ENCODE data around the gene AP1S1.
A peak's percentile ranks its signal among the peaks of the same experiment; 100 is the strongest.

Gene AP1S1

GRCh38 chr7:101159696-101160674 is 5.7 kb downstream of the AP1S1 start:
- DNase-seq, result no peak

- DNase-seq, result no peak
Measured at GRCh38 chr7:101160910-101161309, 6.6 kb downstream of the AP1S1 start.

GRCh38 chr7:101161692-101162471 is 7.6 kb downstream of the AP1S1 start:
- no peak for DNase-seq

GRCh38 chr7:101162551-101163278 is 8.4 kb downstream of the AP1S1 start:
- DNase-seq, result no peak

GRCh38 chr7:101163279-101164070 is 9.2 kb downstream of the AP1S1 start:
- no peak for DNase-seq

GRCh38 chr7:101164071-101164840 is 10.0 kb downstream of the AP1S1 start:
- DNase-seq, result no peak

GRCh38 chr7:101165075-101165957 is 11.0 kb downstream of the AP1S1 start, which contains the start of gene VGF:
Gene VGF (minus strand): TSS chr7:101165569. CDS start chr7:101164843, 726 bp downstream.
- peak; percentile 91 for DNase-seq

- no peak for DNase-seq
Measured at GRCh38 chr7:101165958-101166647, 11.8 kb downstream of the AP1S1 start.

GRCh38 chr7:101166648-101166908 is 12.3 kb downstream of the AP1S1 start:
- no peak for DNase-seq

- DNase-seq, result no peak
Measured at GRCh38 chr7:101166909-101167644, 12.8 kb downstream of the AP1S1 start.

- DNase-seq, result no peak
Measured at GRCh38 chr7:101167645-101168411, 13.6 kb downstream of the AP1S1 start.

- no peak for DNase-seq
Measured at GRCh38 chr7:101168412-101169049, 14.3 kb downstream of the AP1S1 start.

GRCh38 chr7:101169110-101169837 is 15.0 kb downstream of the AP1S1 start:
- no peak for DNase-seq

GRCh38 chr7:101169838-101170551 is 15.7 kb downstream of the AP1S1 start:
- peak; percentile 79 for DNase-seq

GRCh38 chr7:101170617-101171441 is 16.6 kb downstream of the AP1S1 start:
- no peak for DNase-seq

All from stimulated activated CD4-positive, alpha-beta T cell treated with anti-CD3 and anti-CD28 coated beads, Interleukin-12 subunit alpha, Interleukin-12 subunit beta, amount 100 ng/mL, for 4 hours (primary cell).